Measurements from ENCODE around the gene NUCB1. TPM values are rescaled to one million over a fixed set of nuclear protein-coding genes. Genes with fewer than 3 reads are reported as not detected.

Gene NUCB1
- total and polyA plus RNA-seq, 9 of the 15 experiments (the other 6 are each of a cell fraction or from before 2014, with no cell fraction given), result 3.1 to 153 (median 71.7) TPM

- no peak for TF ChIP-seq E4F1 (CRISPR knock-in tag; IDR thresholded peaks at IDR 0.05; ENCODE audit: borderline replicate concordance)
Measured at GRCh38 chr19:48938256-48938655, 38.1 kb downstream of the NUCB1 start (continued).

GRCh38 chr19:48940902-48941301 is 40.8 kb downstream of the NUCB1 start:
- Histone ChIP-seq H3K4me2 (ENCODE audit: insufficient read depth, low read length) (no peak overlapping the region), H3K4me3 (no peak overlapping the region), H3K9me3 (replicated peaks; ENCODE audit: control insufficient read depth, insufficient read depth, low read depth, low read length) (no peaks in the 10 kb centered on the region), H3K4me1 (replicated peaks in 1 of 2; ENCODE audit: control insufficient read depth in 2 of 2, insufficient read depth in 2 of 2, low read length in 2 of 2) (peaks cover 5 to 27% of the 10 kb centered on the region in 2 experiments; a peak in 3 of 5 replicates), H3K27ac (ENCODE audit: extremely low read depth, low read depth, low read length) (no peak overlapping the region), H3K9ac (ENCODE audit: insufficient read depth in 1 of 2, low read depth in 2 of 2, low read length in 2 of 2) (no peak overlapping the region), H3K79me2 (ENCODE audit: control insufficient read depth, insufficient read depth, low read length) (no peaks in the 10 kb centered on the region), H3K9me1 (ENCODE audit: control insufficient read depth, insufficient read depth, low read length) (no peaks in the 10 kb centered on the region), H4K20me1 (replicated peaks; ENCODE audit: control insufficient read depth, insufficient read depth, low read length) (no peaks in the 10 kb centered on the region), H3K36me3 (ENCODE audit: control insufficient read depth, insufficient read depth, low read length) (no peaks in the 10 kb centered on the region; the same call in 2 of the 3 replicates), H3K27me3 (ENCODE audit: control insufficient read depth in 2 of 2, insufficient read depth in 2 of 2, low read length in 2 of 2) (no peaks in the 10 kb centered on the region), H2AFZ (ENCODE audit: low read depth, low read length) (no peak overlapping the region)
- DNase-seq (ENCODE audit: extremely low read depth in 1 of 4, low spot score in 3 of 4) (peak in 1 of 4 experiments; percentile 5), ATAC-seq (no peak), FAIRE-seq (no peak)
- POLR2A ChIA-PET, result interaction anchor here (0.6 to 1.1 kb wide), 7 partner anchors 8 to 69 kb away, joined by 3 to 5 read pairs (median 3); partner anchors contain the start of gene PPP1R15A
- BruUV-seq (replicated peaks), result no TSS peak
- 72% methylated on average over 3 of the region's 5 CpGs for WGBS (ENCODE audit: insufficient coverage, low coverage, missing lambda C conversion rate)
- intact Hi-C loops (cut with micrococcal nuclease) (no loop called here), in situ Hi-C loops (cut with MboI) (no loop called here)
- CTCF ChIA-PET (ENCODE audit: low intra/inter-chr PET ratio), result no interaction called here
- TF ChIP-seq EHMT2 (IDR thresholded peaks at IDR 0.05), result no peak
- 0 out of 2 replicates have a peak, but pooled peaks have one; percentile 14 for TF ChIP-seq CBFA2T3 (IDR thresholded peaks at IDR 0.05)
- no peak for TF ChIP-seq C11orf30 (IDR thresholded peaks at IDR 0.05; ENCODE audit: low read depth)
- no peak for TF ChIP-seq POLR2AphosphoS2 (IDR thresholded peaks at IDR 0.05; ENCODE audit: low read length)
